NCI-H526 (cell line): Measurements from ENCODE around the gene MRPS6.

Experiments
- DNase-seq, 2 experiments: peaks; one replicate each; lab custom pipeline; 2025; lab: John Stamatoyannopoulos, UW

The MRPS6 gene

GRCh38 chr21:34073032-34073748, at the start of gene MRPS6, which contains the start of gene SLC5A3:
Gene MRPS6, plus strand, starts transcription at chr21:34073578. Its CDS starts 123 bp downstream, at chr21:34073701.
Gene SLC5A3, plus strand, starts transcription at chr21:34073578. Its CDS starts 21,621 bp downstream, at chr21:34095199.
- peak; percentile 54 to 93 for DNase-seq

GRCh38 chr21:34023691-34024373, 49.5 kb upstream of the MRPS6 start:
- DNase-seq: no peak

- DNase-seq: no peak
Observed at GRCh38 chr21:34024374-34024693, 49.0 kb upstream of the MRPS6 start.

GRCh38 chr21:34027721-34028461, 45.5 kb upstream of the MRPS6 start:
- no peak for DNase-seq

GRCh38 chr21:34029743-34030528, 43.4 kb upstream of the MRPS6 start:
- DNase-seq: peak; percentile 56 to 76

- DNase-seq: no peak
Observed at GRCh38 chr21:34031835-34032370, 41.5 kb upstream of the MRPS6 start.

GRCh38 chr21:34034369-34035014, 38.9 kb upstream of the MRPS6 start:
- DNase-seq: peak in 1 of 2 experiments; percentile 6

- DNase-seq: no peak
Observed at GRCh38 chr21:34035619-34036354, 37.6 kb upstream of the MRPS6 start.

- no peak for DNase-seq
Observed at GRCh38 chr21:34037009-34037795, 36.2 kb upstream of the MRPS6 start.

GRCh38 chr21:34039678-34040382, 33.5 kb upstream of the MRPS6 start:
- DNase-seq: no peak

- DNase-seq: no peak
Observed at GRCh38 chr21:34042735-34043134, 30.6 kb upstream of the MRPS6 start.

- no peak for DNase-seq
Observed at GRCh38 chr21:34043333-34043732, 30.0 kb upstream of the MRPS6 start.

- DNase-seq: no peak
Observed at GRCh38 chr21:34046917-34047316, 26.5 kb upstream of the MRPS6 start.

- DNase-seq: no peak
Observed at GRCh38 chr21:34047835-34048234, 25.5 kb upstream of the MRPS6 start.

- no peak for DNase-seq
Observed at GRCh38 chr21:34052171-34052570, 21.2 kb upstream of the MRPS6 start.

GRCh38 chr21:34054259-34054658, 19.1 kb upstream of the MRPS6 start:
- DNase-seq: no peak

- no peak for DNase-seq
Observed at GRCh38 chr21:34055615-34056014, 17.8 kb upstream of the MRPS6 start.

GRCh38 chr21:34061983-34062382, 11.4 kb upstream of the MRPS6 start:
- DNase-seq: peak in 1 of 2 experiments; percentile 19

GRCh38 chr21:34065027-34065426, 8.4 kb upstream of the MRPS6 start:
- DNase-seq: no peak
